CD14-positive monocyte (primary cell): ENCODE measurements around the gene TTC7B. TPM values are rescaled to one million over a fixed set of nuclear protein-coding genes. Genes with fewer than 3 reads are reported as not detected.

Experiments
- DNase-seq, 3 donors: peaks; one replicate each; pipeline ENCODE4 v3.0.0-alpha.2; 2011 to 2022
- H2AFZ ChIP-seq: 2 replicates; pipeline ENCODE4 v1.6.0; 2012; ENCODE audit warnings: mild to moderate bottlenecking, low read depth, low read length, inconsistent platforms; ENCODE audit not compliant: insufficient read depth, poor library complexity, severe bottlenecking
- H3K27ac ChIP-seq, 2 donors: 1 replicate in 1 of 2; 2 replicates in 1 of 2; pipeline ENCODE4 v1.5.1; 2012 to 2013; ENCODE audit warnings: low read length in 2 of 2, control low read depth in 1 of 2, inconsistent platforms in 1 of 2, low read depth in 1 of 2, mild to moderate bottlenecking in 1 of 2
- H3K27me3 ChIP-seq, 2 donors: one replicate each; pipeline versions ENCODE4 v1.6.0 to v1.6.1; 2011 to 2013; ENCODE audit warnings: low read length in 2 of 2; ENCODE audit not compliant: control insufficient read depth in 2 of 2, insufficient read depth in 2 of 2
- H3K36me3 ChIP-seq, 2 donors: replicated peaks in 1 of 2; 1 replicate in 1 of 2; 2 replicates in 1 of 2; pipeline versions ENCODE4 v1.5.1 to v1.6.1; 2012 to 2013; ENCODE audit warnings: low read length in 2 of 2, control low read depth in 1 of 2, inconsistent platforms in 1 of 2, mild to moderate bottlenecking in 1 of 2; ENCODE audit not compliant: insufficient read depth in 2 of 2, control insufficient read depth in 1 of 2
- H3K4me1 ChIP-seq, 2 donors: 1 replicate in 1 of 2; 2 replicates in 1 of 2; pipeline versions ENCODE4 v1.5.1 to v1.6.1; 2012 to 2013; ENCODE audit warnings: low read length in 2 of 2, control low read depth in 1 of 2, inconsistent platforms in 1 of 2, mild to moderate bottlenecking in 1 of 2, moderate library complexity in 1 of 2; ENCODE audit not compliant: insufficient read depth in 2 of 2, control insufficient read depth in 1 of 2
- H3K4me2 ChIP-seq: replicated peaks from 2 replicates; pipeline ENCODE3; 2012; ENCODE audit warnings: low read length, moderate library complexity, mild to moderate bottlenecking; ENCODE audit not compliant: poor library complexity, severe bottlenecking; ENCODE audit errors: extremely low read depth
- H3K4me3 ChIP-seq, 3 experiments: fragments of 200-600 bp in 1 of 3; sonication (generic) in 1 of 3; replicated peaks in 1 of 3; 1 replicate in 2 of 3; 2 replicates in 1 of 3; pipeline ENCODE4 v1.5.1; 2011 to 2013; ENCODE audit warnings: low read length in 3 of 3, mild to moderate bottlenecking in 3 of 3, control low read depth in 2 of 3, low read depth in 2 of 3, inconsistent platforms in 1 of 3, moderate library complexity in 1 of 3
- H3K79me2 ChIP-seq: 2 replicates; pipeline ENCODE4 v1.6.0; 2012; ENCODE audit warnings: mild to moderate bottlenecking, control low read depth, inconsistent platforms, low read length, moderate library complexity; ENCODE audit not compliant: insufficient read depth
- H3K9ac ChIP-seq: 2 replicates; pipeline ENCODE4 v1.6.0; 2017; ENCODE audit warnings: low read length, mild to moderate bottlenecking; ENCODE audit not compliant: insufficient read depth, poor library complexity, severe bottlenecking
- H3K9me3 ChIP-seq, 2 donors: replicated peaks in 1 of 2; 1 replicate in 1 of 2; 2 replicates in 1 of 2; pipeline versions ENCODE4 v1.5.1 to v1.6.1; 2012 to 2013; ENCODE audit warnings: low read length in 2 of 2, control low read depth in 1 of 2; ENCODE audit not compliant: control insufficient read depth in 1 of 2, insufficient read depth in 1 of 2
- H4K20me1 ChIP-seq: 2 replicates; pipeline ENCODE4 v1.6.0; 2012; ENCODE audit warnings: mild to moderate bottlenecking, low read length, control low read depth, moderate library complexity; ENCODE audit not compliant: insufficient read depth
- H3K27ac Mint-ChIP-seq, 7 donors: one replicate each; pipeline ENCODE4 v1.8.0; 2020; ENCODE audit warnings: mild to moderate bottlenecking in 7 of 7, mixed read lengths in 7 of 7, moderate library complexity in 6 of 7, inconsistent platforms in 2 of 7
- H3K27me3 Mint-ChIP-seq, 3 donors: one replicate each; pipeline ENCODE4 v1.8.0; 2021 to 2022; ENCODE audit warnings: low read depth in 3 of 3, mild to moderate bottlenecking in 3 of 3, mixed read lengths in 3 of 3, moderate library complexity in 3 of 3, inconsistent platforms in 1 of 3
- H3K36me3 Mint-ChIP-seq, 2 donors: one replicate each; pipeline ENCODE4 v1.8.0; 2020; ENCODE audit warnings: mixed read lengths in 2 of 2, inconsistent platforms in 1 of 2, mild to moderate bottlenecking in 1 of 2
- H3K4me1 Mint-ChIP-seq: one replicate; pipeline ENCODE4 v1.8.0; 2020; ENCODE audit warnings: mild to moderate bottlenecking, mixed read lengths
- H3K4me3 Mint-ChIP-seq, 2 donors: one replicate each; pipeline ENCODE4 v1.8.0; 2020; ENCODE audit warnings: mild to moderate bottlenecking in 2 of 2, mixed read lengths in 2 of 2, moderate library complexity in 1 of 2
- H3K9me3 Mint-ChIP-seq, 7 donors: one replicate each; pipeline ENCODE4 v1.8.0; 2020 to 2022; ENCODE audit warnings: mixed read lengths in 7 of 7, mild to moderate bottlenecking in 6 of 7, moderate library complexity in 6 of 7, inconsistent platforms in 2 of 7
- CTCF ChIP-seq: fragments of 200-600 bp; IDR thresholded peaks from one replicate; pipeline ENCODE4 v1.8.0; 2022; ENCODE audit warnings: antibody characterized with exemption, mild to moderate bottlenecking
- WGBS: methylation state at CpG from one replicate; pipeline ENCODE4 v1.1.5; 2013; ENCODE audit warnings: missing lambda C conversion rate; ENCODE audit not compliant: insufficient coverage; 5-methylcytosine and 5-hydroxymethylcytosine counted together
- intact Hi-C, 2 donors: fragments of 100-400 bp; cut with micrococcal nuclease; formaldehyde crosslinking; loops; one replicate each; pipeline versions ENCODE4 v1.15.0 to v1.15.1; 2023
- polyA plus RNA-seq, 3 donors: library from polyadenylated mRNA; depleted of rRNA in 1 of 3; unstranded in 2 of 3; stranded (reverse) in 1 of 3; fragments of 300-500 nt in 2 of 3; fragments of >200 nt in 1 of 3; fragmentation: Illumina TruSeq in 2 of 3; gene quantifications; 1 replicate in 2 of 3; 2 replicates in 1 of 3; pipeline ENCODE4 v1.2.3, GENCODE V29; 2012 to 2021

The TTC7B gene
- polyA plus RNA-seq, 3 donors, result 0.87 to 2.6 (median 1.2) TPM

GRCh38 chr14:90546767-90547166 lies 269.5 kb downstream of the TTC7B start:
- H3K27me3 Mint-ChIP-seq, result peaks cover 0 to 1% (median 0%) of the 10 kb centered on the region in 3 donors
- Histone ChIP-seq H3K4me3 (no peak overlapping the region), H3K9me3 (peaks cover 0 to 4% of the 10 kb centered on the region in 2 donors), H4K20me1 (no peaks in the 10 kb centered on the region), H3K9ac (no peak overlapping the region), H3K79me2 (no peaks in the 10 kb centered on the region), H3K4me2 (no peak overlapping the region), H3K4me1 (no peaks in the 10 kb centered on the region), H3K27ac (no peak overlapping the region), H2AFZ (no peak overlapping the region), H3K36me3 (no peaks in the 10 kb centered on the region), H3K27me3 (no peaks in the 10 kb centered on the region)
- no peaks in the 10 kb centered on the region for H3K36me3 Mint-ChIP-seq
- intact Hi-C loops, result no loop called here
- no peak for DNase-seq
- TF ChIP-seq CTCF, result no peak
- 92% methylated on average over 2 of the region's 9 CpGs for WGBS
- peaks cover 0 to 9% (median 2%) of the 10 kb centered on the region in 7 donors for H3K9me3 Mint-ChIP-seq
- no peak overlapping the region for H3K4me3 Mint-ChIP-seq
- peak overlapping the region in 1 of 7 donors; percentile 50 for H3K27ac Mint-ChIP-seq
- H3K4me1 Mint-ChIP-seq, result no peaks in the 10 kb centered on the region

GRCh38 chr14:90545966-90546751 lies 270.1 kb downstream of the TTC7B start:
- no peaks in the 10 kb centered on the region for H3K79me2 ChIP-seq
- Mint-ChIP-seq H3K36me3 (no peaks in the 10 kb centered on the region), H3K27ac (no peak overlapping the region), H3K4me3 (no peak overlapping the region), H3K9me3 (peaks cover 0 to 9% (median 2%) of the 10 kb centered on the region in 7 donors), H3K4me1 (no peaks in the 10 kb centered on the region), H3K27me3 (peaks cover 0 to 1% (median 0%) of the 10 kb centered on the region in 3 donors)
- no peak overlapping the region for H3K4me2 ChIP-seq
- H2AFZ ChIP-seq, result no peak overlapping the region
- H3K27me3 ChIP-seq, result no peaks in the 10 kb centered on the region
- intact Hi-C loops, result no loop called here
- no peak for TF ChIP-seq CTCF
- H4K20me1 ChIP-seq, result no peaks in the 10 kb centered on the region
- no peak overlapping the region for H3K9ac ChIP-seq
- H3K27ac ChIP-seq, result no peak overlapping the region
- 92% methylated on average over 9 of the region's 10 CpGs for whole genome bisulfite sequencing
- no peak for DNase-seq
- no peaks in the 10 kb centered on the region for H3K4me1 ChIP-seq
- H3K4me3 ChIP-seq, result no peak overlapping the region
- H3K36me3 ChIP-seq, result no peaks in the 10 kb centered on the region
- H3K9me3 ChIP-seq, result peaks cover 0 to 4% of the 10 kb centered on the region in 2 donors
